ENCODE measurements around the gene YBX1.

YBX1 gene

DNA sequence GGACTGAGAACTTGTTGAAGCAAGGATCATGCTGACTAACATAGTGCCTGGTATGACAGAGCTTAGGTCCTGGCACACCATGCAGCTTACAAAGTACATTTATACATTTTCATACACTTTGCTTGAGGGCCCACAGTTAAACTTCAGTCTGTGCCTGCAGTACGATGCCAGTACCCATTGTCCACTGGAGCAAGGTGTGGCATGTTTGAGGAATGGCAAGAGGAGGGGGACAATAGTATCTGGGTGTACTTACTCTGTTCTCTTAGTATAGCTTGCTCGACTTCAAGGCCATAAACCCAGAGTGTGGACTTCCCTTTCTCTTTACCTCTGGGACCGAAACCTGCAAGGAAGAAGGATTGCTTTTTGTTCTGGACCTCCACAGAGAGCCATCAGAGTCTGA, 6.8 kb upstream of the YBX1 start:
- TF ChIP-seq, protein P1, sequence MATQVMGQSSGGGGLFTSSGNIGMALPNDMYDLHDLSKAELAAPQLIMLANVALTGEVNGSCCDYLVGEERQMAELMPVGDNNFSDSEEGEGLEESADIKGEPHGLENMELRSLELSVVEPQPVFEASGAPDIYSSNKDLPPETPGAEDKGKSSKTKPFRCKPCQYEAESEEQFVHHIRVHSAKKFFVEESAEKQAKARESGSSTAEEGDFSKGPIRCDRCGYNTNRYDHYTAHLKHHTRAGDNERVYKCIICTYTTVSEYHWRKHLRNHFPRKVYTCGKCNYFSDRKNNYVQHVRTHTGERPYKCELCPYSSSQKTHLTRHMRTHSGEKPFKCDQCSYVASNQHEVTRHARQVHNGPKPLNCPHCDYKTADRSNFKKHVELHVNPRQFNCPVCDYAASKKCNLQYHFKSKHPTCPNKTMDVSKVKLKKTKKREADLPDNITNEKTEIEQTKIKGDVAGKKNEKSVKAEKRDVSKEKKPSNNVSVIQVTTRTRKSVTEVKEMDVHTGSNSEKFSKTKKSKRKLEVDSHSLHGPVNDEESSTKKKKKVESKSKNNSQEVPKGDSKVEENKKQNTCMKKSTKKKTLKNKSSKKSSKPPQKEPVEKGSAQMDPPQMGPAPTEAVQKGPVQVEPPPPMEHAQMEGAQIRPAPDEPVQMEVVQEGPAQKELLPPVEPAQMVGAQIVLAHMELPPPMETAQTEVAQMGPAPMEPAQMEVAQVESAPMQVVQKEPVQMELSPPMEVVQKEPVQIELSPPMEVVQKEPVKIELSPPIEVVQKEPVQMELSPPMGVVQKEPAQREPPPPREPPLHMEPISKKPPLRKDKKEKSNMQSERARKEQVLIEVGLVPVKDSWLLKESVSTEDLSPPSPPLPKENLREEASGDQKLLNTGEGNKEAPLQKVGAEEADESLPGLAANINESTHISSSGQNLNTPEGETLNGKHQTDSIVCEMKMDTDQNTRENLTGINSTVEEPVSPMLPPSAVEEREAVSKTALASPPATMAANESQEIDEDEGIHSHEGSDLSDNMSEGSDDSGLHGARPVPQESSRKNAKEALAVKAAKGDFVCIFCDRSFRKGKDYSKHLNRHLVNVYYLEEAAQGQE (IDR thresholded peaks at IDR 0.05; ENCODE audit: insufficient replicate concordance, low read depth): no peak
- TF ChIP-seq, protein P2, sequence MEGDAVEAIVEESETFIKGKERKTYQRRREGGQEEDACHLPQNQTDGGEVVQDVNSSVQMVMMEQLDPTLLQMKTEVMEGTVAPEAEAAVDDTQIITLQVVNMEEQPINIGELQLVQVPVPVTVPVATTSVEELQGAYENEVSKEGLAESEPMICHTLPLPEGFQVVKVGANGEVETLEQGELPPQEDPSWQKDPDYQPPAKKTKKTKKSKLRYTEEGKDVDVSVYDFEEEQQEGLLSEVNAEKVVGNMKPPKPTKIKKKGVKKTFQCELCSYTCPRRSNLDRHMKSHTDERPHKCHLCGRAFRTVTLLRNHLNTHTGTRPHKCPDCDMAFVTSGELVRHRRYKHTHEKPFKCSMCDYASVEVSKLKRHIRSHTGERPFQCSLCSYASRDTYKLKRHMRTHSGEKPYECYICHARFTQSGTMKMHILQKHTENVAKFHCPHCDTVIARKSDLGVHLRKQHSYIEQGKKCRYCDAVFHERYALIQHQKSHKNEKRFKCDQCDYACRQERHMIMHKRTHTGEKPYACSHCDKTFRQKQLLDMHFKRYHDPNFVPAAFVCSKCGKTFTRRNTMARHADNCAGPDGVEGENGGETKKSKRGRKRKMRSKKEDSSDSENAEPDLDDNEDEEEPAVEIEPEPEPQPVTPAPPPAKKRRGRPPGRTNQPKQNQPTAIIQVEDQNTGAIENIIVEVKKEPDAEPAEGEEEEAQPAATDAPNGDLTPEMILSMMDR (IDR thresholded peaks at IDR 0.05; ENCODE audit: insufficient read depth, low read length): no peak
- TF ChIP-seq SPI1 (IDR thresholded peaks at IDR 0.05; ENCODE audit: borderline replicate concordance, low read depth) (no peak), POLR2AphosphoS5 (IDR thresholded peaks at IDR 0.05; ENCODE audit: low read depth) (no peak), GABPA (IDR thresholded peaks at IDR 0.05; ENCODE audit: low read depth) (no peak)
- no peak overlapping the region for H3K4me3 ChIP-seq (replicated peaks; ENCODE audit: insufficient read depth, low read length)
- H3K27ac ChIP-seq (replicated peaks): no peak overlapping the region
- no peak for DNase-seq (ENCODE audit: low read depth in 1 of 2, low spot score in 1 of 2)
- no peaks in the 10 kb centered on the region for H3K27me3 ChIP-seq (ENCODE audit: insufficient read depth, poor library complexity, severe bottlenecking)

DNA sequence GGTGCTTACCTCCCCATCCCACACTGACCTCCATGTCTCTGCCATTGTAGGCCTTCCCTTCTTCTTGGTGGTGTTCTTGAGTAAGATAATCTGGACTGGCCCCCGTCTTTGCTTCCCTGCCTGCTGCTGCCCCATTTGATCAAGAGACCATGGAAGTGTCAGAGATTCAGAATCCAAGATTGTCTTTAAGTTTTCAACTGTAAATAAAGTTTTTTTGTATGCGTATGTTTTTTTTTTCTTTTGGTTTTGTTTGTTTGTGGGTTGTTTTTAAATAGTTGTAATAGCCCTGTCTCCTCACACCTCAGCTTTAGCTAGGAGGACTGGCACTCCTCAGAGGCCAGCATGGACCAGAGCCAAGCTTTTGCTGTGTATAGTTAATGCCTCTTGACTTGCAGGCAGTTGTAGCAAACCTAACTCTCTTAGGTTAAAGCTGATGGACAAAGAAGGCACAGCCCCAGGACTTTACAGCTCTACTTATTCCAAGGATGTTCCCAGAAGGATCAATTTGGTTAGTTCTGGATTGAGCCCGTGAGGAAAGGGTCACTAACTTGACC, 5.6 kb upstream of the YBX1 start:
- Histone ChIP-seq H3K27ac (replicated peaks) (no peak overlapping the region), H3K4me3 (replicated peaks; ENCODE audit: insufficient read depth, low read length) (no peak overlapping the region), H3K27me3 (ENCODE audit: insufficient read depth, poor library complexity, severe bottlenecking) (no peaks in the 10 kb centered on the region)
- TF ChIP-seq SPI1 (IDR thresholded peaks at IDR 0.05; ENCODE audit: borderline replicate concordance, low read depth) (no peak), POLR2AphosphoS5 (IDR thresholded peaks at IDR 0.05; ENCODE audit: low read depth) (no peak), GABPA (IDR thresholded peaks at IDR 0.05; ENCODE audit: low read depth) (no peak)
- TF ChIP-seq, protein P2 (IDR thresholded peaks at IDR 0.05; ENCODE audit: insufficient read depth, low read length): no peak
- TF ChIP-seq, protein P1 (IDR thresholded peaks at IDR 0.05; ENCODE audit: insufficient replicate concordance, low read depth): no peak
- DNase-seq (ENCODE audit: low read depth in 1 of 2, low spot score in 1 of 2): no peak

DNA sequence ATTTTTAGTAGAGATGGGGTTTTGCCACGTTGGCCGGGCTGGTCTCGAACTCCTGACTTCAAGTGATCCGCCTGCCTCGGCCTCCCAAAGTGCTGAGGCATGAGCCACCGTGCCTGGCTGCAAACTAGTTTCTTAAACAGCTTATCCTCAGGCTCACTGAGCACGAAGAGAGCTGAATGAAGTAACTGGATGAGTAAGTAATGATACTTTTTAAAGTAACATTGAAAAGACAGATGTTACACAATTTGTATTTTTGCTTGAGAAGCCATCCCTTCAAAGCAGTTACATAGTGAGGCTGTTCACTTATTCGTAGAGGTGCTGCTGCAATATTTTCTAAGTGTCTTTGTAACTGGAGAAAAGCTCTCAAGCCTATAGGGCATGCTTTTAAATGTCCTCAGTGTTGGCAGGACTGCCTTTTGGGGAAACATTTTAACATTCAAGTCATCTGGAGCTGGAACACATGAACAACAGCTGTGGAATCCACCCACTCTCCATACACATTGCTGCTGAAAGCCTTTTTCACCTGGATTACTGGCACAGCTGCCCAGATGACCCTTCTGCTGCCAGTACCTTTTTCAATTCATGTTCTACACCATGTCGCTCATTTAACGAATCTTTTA, 2.7 kb upstream of the YBX1 start:
- Histone ChIP-seq H3K4me3 (replicated peaks; ENCODE audit: insufficient read depth, low read length) (no peak overlapping the region), H3K27ac (replicated peaks) (peak overlapping the region; percentile 4; the same call in 1 of the 2 replicates), H3K27me3 (ENCODE audit: insufficient read depth, poor library complexity, severe bottlenecking) (no peaks in the 10 kb centered on the region)
- DNase-seq (ENCODE audit: low read depth in 1 of 2, low spot score in 1 of 2): no peak
- TF ChIP-seq GABPA (IDR thresholded peaks at IDR 0.05; ENCODE audit: low read depth) (no peak), SPI1 (IDR thresholded peaks at IDR 0.05; ENCODE audit: borderline replicate concordance, low read depth) (no peak), POLR2AphosphoS5 (IDR thresholded peaks at IDR 0.05; ENCODE audit: low read depth) (no peak)
- TF ChIP-seq, protein P2 (IDR thresholded peaks at IDR 0.05; ENCODE audit: insufficient read depth, low read length): no peak
- TF ChIP-seq, protein P1 (IDR thresholded peaks at IDR 0.05; ENCODE audit: insufficient replicate concordance, low read depth): no peak

Data from HL-60 (cell line).